ENCODE measurements around the gene CD320. TPM values are rescaled to one million over a fixed set of nuclear protein-coding genes. Genes with fewer than 3 reads are reported as not detected.

Gene CD320
- total and polyA plus RNA-seq, 10 of the 15 experiments (the other 5 are each of a cell fraction or from before 2014, with no cell fraction given), result 1.1 to 134 (median 46.5) TPM

DNA sequence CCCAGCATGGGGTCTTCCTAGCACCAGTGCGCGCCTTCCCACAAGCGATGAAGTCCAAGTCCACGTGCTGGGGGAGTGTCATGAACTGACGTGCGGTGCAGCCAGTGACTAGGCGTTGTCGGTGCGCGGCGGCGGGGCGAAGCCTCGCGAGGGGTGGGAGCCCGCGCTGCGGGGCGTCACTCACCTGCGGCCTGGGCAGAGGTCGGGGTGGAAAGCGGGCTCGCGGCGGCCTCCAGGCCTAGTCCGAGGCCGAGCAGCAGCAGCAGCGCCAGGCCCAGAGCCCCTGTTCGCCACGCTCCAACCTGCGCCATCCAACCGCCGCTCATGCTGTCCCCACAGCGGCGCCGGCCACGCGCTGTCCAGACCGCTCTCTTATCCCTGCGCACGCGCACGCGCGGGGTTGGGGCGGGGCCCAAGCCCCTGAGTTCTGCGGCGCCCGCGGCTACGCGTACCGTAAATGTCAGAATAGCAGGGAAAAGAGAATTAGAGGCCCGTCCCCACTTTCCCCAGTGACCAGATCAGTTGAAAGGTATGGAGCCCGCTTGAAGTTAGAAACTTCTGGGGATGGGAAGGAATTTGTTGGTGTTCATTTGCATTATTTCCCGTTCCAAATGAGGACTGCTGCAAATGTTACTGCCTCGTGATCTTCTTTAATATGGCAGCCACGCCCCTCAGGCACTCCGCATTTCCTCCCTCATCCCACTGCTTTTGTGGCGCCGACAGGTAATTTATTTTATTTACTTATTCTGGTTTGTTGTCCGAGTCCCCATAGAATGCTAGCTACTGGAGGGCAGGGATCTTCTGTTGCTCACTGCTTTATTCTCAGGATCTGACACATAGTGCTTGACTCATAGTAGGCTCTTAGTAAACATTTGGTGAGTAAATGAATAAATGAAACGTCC lies at the start of gene CD320 (continued):
- TF ChIP-seq CTCF (IDR thresholded peaks at IDR 0.05 in 2 of 3, conservative IDR thresholded peaks at IDR 0.05 in 1 of 3; ENCODE audit: control insufficient read depth in 2 of 3, extremely low read depth in 1 of 3, insufficient read depth in 1 of 3, low read depth in 3 of 3, low read length in 3 of 3) (no peak), MYC (IDR thresholded peaks at IDR 0.05; ENCODE audit: insufficient read depth, insufficient read length, insufficient replicate concordance, low read length, severe bottlenecking) (peak; percentile 90), ATF2 (IDR thresholded peaks at IDR 0.05; ENCODE audit: low read length) (no peak; the same call in 1 of the 2 replicates), HSF1 (IDR thresholded peaks at IDR 0.05; ENCODE audit: low read depth, low read length) (no peak), BCL11A (IDR thresholded peaks at IDR 0.05; ENCODE audit: low read depth, low read length) (0 out of 2 replicates have a peak, but pooled peaks have one; percentile 3), EGR1 (IDR thresholded peaks at IDR 0.05; ENCODE audit: borderline replicate concordance in 1 of 2, low read depth in 2 of 2, low read length in 2 of 2) (0 out of 3 replicates have a peak, but pooled peaks of 1 of the 2 experiments have one; percentile 20), IKZF1 (conservative IDR thresholded peaks at IDR 0.05) (peak; percentile 74), SPI1 (IDR thresholded peaks at IDR 0.05; ENCODE audit: borderline replicate concordance, insufficient read depth, low read depth, low read length) (0 out of 2 replicates have a peak, but pooled peaks have one; percentile 22), POU2F2 (IDR thresholded peaks at IDR 0.05; ENCODE audit: borderline replicate concordance, low read depth, low read length) (peak; percentile 41; the same call in 1 of the 3 replicates), USF2 (IDR thresholded peaks at IDR 0.05; ENCODE audit: borderline replicate concordance, low read depth, low read length) (peak; percentile 44)
- TF ChIP-seq, protein P1, sequence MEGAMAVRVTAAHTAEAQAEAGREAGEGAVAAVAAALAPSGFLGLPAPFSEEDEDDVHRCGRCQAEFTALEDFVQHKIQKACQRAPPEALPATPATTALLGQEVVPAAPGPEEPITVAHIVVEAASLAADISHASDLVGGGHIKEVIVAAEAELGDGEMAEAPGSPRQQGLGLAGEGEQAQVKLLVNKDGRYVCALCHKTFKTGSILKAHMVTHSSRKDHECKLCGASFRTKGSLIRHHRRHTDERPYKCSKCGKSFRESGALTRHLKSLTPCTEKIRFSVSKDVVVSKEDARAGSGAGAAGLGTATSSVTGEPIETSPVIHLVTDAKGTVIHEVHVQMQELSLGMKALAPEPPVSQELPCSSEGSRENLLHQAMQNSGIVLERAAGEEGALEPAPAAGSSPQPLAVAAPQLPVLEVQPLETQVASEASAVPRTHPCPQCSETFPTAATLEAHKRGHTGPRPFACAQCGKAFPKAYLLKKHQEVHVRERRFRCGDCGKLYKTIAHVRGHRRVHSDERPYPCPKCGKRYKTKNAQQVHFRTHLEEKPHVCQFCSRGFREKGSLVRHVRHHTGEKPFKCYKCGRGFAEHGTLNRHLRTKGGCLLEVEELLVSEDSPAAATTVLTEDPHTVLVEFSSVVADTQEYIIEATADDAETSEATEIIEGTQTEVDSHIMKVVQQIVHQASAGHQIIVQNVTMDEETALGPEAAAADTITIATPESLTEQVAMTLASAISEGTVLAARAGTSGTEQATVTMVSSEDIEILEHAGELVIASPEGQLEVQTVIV (IDR thresholded peaks at IDR 0.05; ENCODE audit: borderline replicate concordance, partially characterized antibody), result peak; percentile 50
- TF ChIP-seq, protein P2, sequence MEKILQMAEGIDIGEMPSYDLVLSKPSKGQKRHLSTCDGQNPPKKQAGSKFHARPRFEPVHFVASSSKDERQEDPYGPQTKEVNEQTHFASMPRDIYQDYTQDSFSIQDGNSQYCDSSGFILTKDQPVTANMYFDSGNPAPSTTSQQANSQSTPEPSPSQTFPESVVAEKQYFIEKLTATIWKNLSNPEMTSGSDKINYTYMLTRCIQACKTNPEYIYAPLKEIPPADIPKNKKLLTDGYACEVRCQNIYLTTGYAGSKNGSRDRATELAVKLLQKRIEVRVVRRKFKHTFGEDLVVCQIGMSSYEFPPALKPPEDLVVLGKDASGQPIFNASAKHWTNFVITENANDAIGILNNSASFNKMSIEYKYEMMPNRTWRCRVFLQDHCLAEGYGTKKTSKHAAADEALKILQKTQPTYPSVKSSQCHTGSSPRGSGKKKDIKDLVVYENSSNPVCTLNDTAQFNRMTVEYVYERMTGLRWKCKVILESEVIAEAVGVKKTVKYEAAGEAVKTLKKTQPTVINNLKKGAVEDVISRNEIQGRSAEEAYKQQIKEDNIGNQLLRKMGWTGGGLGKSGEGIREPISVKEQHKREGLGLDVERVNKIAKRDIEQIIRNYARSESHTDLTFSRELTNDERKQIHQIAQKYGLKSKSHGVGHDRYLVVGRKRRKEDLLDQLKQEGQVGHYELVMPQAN (conservative IDR thresholded peaks at IDR 0.05), result peak; percentile 90
